Measurements from ENCODE around the gene UBE3B. TPM values are rescaled to one million over a fixed set of nuclear protein-coding genes. Genes with fewer than 3 reads are reported as not detected.

UBE3B gene
- total RNA-seq, 1 experiment from 2014 or later, result 38.6 TPM

GRCh38 chr12:109572506-109572845, 95.0 kb downstream of the UBE3B start:
- CTCF ChIA-PET, result interaction anchor here (0.5 to 1.9 kb wide), 9 partner anchors 8 to 452 kb away, joined by 3 to 7 read pairs (median 4); no protein-coding TSS in a partner anchor
- Mint-ChIP-seq H3K27me3 (ENCODE audit: insufficient read depth, unreplicated experiment) (no peaks in the 10 kb centered on the region), H3K4me3 (ENCODE audit: unreplicated experiment) (peak overlapping the region; percentile 92), H3K27ac (ENCODE audit: low read depth, unreplicated experiment) (peak overlapping the region; percentile 97), H3K4me1 (ENCODE audit: insufficient read depth, unreplicated experiment) (peaks cover 16% of the 10 kb centered on the region), H3K36me3 (ENCODE audit: insufficient read depth, unreplicated experiment) (peaks cover 78% of the 10 kb centered on the region), H3K9me3 (ENCODE audit: unreplicated experiment) (no peaks in the 10 kb centered on the region)
- no peak for DNase-seq (ENCODE audit: unreplicated experiment)
- no peak for TF ChIP-seq CTCF (IDR thresholded peaks at IDR 0.05; ENCODE audit: unreplicated experiment)
- intact Hi-C loops (cut with micrococcal nuclease), result loop anchor here (2.0 kb wide), 1 partner anchor 54 kb away; no protein-coding TSS in a partner anchor
- no TSS peak for BruUV-seq (replicated peaks)
- POLR2A ChIA-PET, result interaction anchor here (1.1 to 3.6 kb wide), 11 partner anchors 9 to 305 kb away, joined by 3 to 40 read pairs (median 6); partner anchors contain the start of genes KCTD10 and UBE3B

- Mint-ChIP-seq H3K4me1 (ENCODE audit: insufficient read depth, unreplicated experiment) (peaks cover 16% of the 10 kb centered on the region), H3K4me3 (ENCODE audit: unreplicated experiment) (peak within 1 kb of the TSS; percentile 92), H3K36me3 (ENCODE audit: insufficient read depth, unreplicated experiment) (peaks cover 76% of the 10 kb centered on the region), H3K27me3 (ENCODE audit: insufficient read depth, unreplicated experiment) (no peaks in the 10 kb centered on the region), H3K9me3 (ENCODE audit: unreplicated experiment) (no peaks in the 10 kb centered on the region), H3K27ac (ENCODE audit: low read depth, unreplicated experiment) (peak within 1 kb of the TSS; percentile 97)
- POLR2A ChIA-PET, result interaction anchor here (0.6 to 3.6 kb wide), 25 partner anchors 9 to 397 kb away, joined by 3 to 40 read pairs (median 4); partner anchors contain the start of genes KCTD10 and UBE3B
- intact Hi-C loops (cut with micrococcal nuclease), result loop anchor here (2.0 kb wide), 1 partner anchor 54 kb away; no protein-coding TSS in a partner anchor
- peak; percentile 100 for DNase-seq (ENCODE audit: unreplicated experiment)
- CTCF ChIA-PET, result interaction anchor here (0.6 to 2.0 kb wide), 7 partner anchors 9 to 1875 kb away, joined by 3 to 10 read pairs (median 3); no protein-coding TSS in a partner anchor
- no peak for TF ChIP-seq CTCF (IDR thresholded peaks at IDR 0.05; ENCODE audit: unreplicated experiment)
- TSS peak; percentile 75 for BruUV-seq (replicated peaks)
Observed at GRCh38 chr12:109573029-109573913, 95.8 kb downstream of the UBE3B start, which contains the start of the genes MMAB and MVK. Gene MMAB (minus strand): TSS chr12:109573504. CDS start chr12:109573480, 24 bp downstream. Gene MVK (plus strand): TSS chr12:109573794. CDS start chr12:109574823, 1,029 bp downstream.

DNA sequence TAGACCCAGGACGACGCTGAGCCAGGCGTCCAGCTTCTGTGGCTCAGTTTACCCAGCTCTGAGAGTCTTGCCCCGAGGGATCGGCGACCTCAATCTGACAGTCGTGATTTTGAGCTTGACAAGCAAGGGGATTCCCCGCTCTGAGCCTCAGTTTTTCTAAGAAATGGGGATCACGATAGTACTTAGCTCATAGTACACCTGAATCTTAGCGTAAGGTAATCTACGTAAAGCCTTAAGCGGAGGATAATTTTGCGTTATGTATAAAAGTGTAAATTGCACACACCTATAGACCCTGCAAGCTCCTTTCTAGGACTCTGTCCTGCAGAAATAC, 96.4 kb downstream of the UBE3B start:
- CTCF ChIA-PET, result interaction anchor here (0.6 to 2.0 kb wide), 6 partner anchors 24 to 1875 kb away, joined by 3 to 10 read pairs (median 3); no protein-coding TSS in a partner anchor
- no peaks in the 10 kb centered on the region for H3K9me3 Mint-ChIP-seq (ENCODE audit: unreplicated experiment)
- POLR2A ChIA-PET, result interaction anchor here (0.6 to 3.6 kb wide), 21 partner anchors 8 to 398 kb away, joined by 3 to 40 read pairs (median 3); partner anchors contain the start of genes KCTD10 and UBE3B
- intact Hi-C loops (cut with micrococcal nuclease), result loop anchor here (2.0 kb wide), 1 partner anchor 55 kb away; no protein-coding TSS in a partner anchor
- H3K27me3 Mint-ChIP-seq (ENCODE audit: insufficient read depth, unreplicated experiment), result no peaks in the 10 kb centered on the region
- peak overlapping the region; percentile 92 for H3K4me3 Mint-ChIP-seq (ENCODE audit: unreplicated experiment)
- TSS peak; percentile 50 for BruUV-seq (replicated peaks)
- H3K27ac Mint-ChIP-seq (ENCODE audit: low read depth, unreplicated experiment), result peak overlapping the region; percentile 97
- DNase-seq (ENCODE audit: unreplicated experiment), result no peak
- peaks cover 16% of the 10 kb centered on the region for H3K4me1 Mint-ChIP-seq (ENCODE audit: insufficient read depth, unreplicated experiment)
- TF ChIP-seq CTCF (IDR thresholded peaks at IDR 0.05; ENCODE audit: unreplicated experiment), result no peak
- H3K36me3 Mint-ChIP-seq (ENCODE audit: insufficient read depth, unreplicated experiment), result peaks cover 76% of the 10 kb centered on the region

- H3K36me3 Mint-ChIP-seq (ENCODE audit: insufficient read depth, unreplicated experiment), result peaks cover 77% of the 10 kb centered on the region
- peaks cover 16% of the 10 kb centered on the region for H3K4me1 Mint-ChIP-seq (ENCODE audit: insufficient read depth, unreplicated experiment)
- no peaks in the 10 kb centered on the region for H3K9me3 Mint-ChIP-seq (ENCODE audit: unreplicated experiment)
- intact Hi-C loops (cut with micrococcal nuclease), result no loop called here
- no peak overlapping the region for H3K4me3 Mint-ChIP-seq (ENCODE audit: unreplicated experiment)
- no peak overlapping the region for H3K27ac Mint-ChIP-seq (ENCODE audit: low read depth, unreplicated experiment)
- no TSS peak for BruUV-seq (replicated peaks)
- ChIA-PET POLR2A (interaction anchor here (3.6 kb wide), 1 partner anchor 22 kb away, joined by 17 read pairs; no protein-coding TSS in a partner anchor), CTCF (interaction anchor here (1.0 kb wide), 1 partner anchor 278 kb away, joined by 3 read pairs; no protein-coding TSS in a partner anchor)
- no peak for TF ChIP-seq CTCF (IDR thresholded peaks at IDR 0.05; ENCODE audit: unreplicated experiment)
- no peak for DNase-seq (ENCODE audit: unreplicated experiment)
- H3K27me3 Mint-ChIP-seq (ENCODE audit: insufficient read depth, unreplicated experiment), result no peaks in the 10 kb centered on the region
Observed at GRCh38 chr12:109575683-109576082, 98.2 kb downstream of the UBE3B start.

Data from MCF 10A (cell line).